Stimulated activated CD4-positive, alpha-beta T cell treated with anti-CD3 and anti-CD28 coated beads, TNF-alpha, amount 100 ng/mL, for 48 hours (primary cell): ENCODE results near the gene CDK4.

Experiments
- DNase-seq, 3 donors: peaks; one replicate each; pipeline ENCODE4 v3.0.0-alpha.2; 2020; ENCODE audit warnings: low read depth in 3 of 3

Gene CDK4

GRCh38 chr12:57771873-57772428 lies 19.8 kb upstream of the CDK4 start, which contains the start of gene METTL1:
Gene METTL1 (minus strand): TSS chr12:57772105. CDS start chr12:57772083, 22 bp downstream.
- DNase-seq = peak; percentile 91 to 92 (median 92)

DNA sequence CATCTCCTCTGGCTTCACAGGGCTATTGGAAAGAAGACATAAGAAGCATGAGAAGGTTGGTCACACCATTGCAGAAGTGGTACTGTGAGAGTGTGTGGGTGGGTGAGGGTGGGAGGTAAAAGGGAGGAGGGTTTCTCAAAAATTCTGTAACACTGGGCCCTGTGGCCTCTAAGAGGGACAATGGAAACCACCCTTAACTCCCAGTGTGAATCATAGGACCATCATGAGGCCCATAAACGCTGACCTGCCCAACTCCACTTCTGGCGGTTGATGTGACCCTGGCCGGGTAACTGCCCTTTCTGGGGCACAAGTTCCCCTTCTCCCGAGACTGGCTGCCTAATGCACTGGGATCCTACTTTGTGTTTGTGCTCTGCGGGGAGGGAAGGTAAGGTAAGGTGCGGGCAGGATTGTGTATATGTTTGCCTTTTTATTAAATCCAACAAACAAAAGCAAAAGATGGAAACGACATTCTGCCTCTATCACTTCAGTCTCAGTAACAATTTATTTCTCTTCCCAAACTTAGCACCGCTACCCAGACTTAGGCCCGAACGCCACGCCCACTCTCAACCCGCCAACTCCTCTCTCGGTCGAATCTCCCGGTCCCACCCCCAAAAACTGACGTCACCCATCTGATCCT lies 19.2 kb upstream of the CDK4 start:
- peak; percentile 79 to 95 (median 83) for DNase-seq

DNA sequence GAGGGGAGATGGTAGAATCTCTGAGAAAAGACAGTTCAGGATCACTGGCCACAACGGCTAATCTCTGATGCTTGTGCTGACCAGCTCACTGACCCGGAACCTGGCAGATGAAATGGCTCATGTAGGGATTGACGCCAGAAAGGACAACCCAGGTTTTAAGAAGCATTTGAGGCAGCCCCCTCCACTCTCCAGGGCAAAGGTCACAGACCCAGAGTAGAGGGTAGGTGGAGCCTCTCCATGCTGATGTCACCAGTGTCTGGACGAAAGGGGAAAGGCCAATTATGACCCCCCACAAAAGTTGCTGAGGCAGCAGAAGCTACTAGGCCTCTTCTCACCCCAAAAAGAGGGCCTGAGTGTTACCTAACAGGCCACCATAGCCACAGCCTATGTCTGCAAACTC lies 18.6 kb upstream of the CDK4 start:
- DNase-seq = no peak

DNA sequence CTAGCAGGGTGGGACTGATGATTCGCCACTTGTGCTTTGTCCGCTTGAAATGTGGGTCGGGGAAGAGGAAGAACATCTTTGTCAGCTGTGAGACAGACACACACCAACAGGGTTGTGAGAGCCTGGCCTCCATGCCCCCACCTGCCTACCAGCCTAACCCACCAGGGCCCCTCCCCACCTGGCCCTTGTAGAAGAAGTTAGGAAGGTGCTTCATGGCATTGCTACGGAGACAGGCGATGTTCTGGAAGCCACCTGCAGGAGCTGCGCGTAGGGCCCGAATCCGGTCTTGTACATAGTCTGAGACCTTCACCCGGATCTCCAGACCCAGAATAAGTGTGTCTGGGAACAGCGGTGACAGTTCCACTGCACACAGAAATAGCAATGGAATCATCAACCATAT lies 17.5 kb upstream of the CDK4 start:
- no peak for DNase-seq

GRCh38 chr12:57767876-57768275 lies 15.8 kb upstream of the CDK4 start:
- no peak for DNase-seq

DNA sequence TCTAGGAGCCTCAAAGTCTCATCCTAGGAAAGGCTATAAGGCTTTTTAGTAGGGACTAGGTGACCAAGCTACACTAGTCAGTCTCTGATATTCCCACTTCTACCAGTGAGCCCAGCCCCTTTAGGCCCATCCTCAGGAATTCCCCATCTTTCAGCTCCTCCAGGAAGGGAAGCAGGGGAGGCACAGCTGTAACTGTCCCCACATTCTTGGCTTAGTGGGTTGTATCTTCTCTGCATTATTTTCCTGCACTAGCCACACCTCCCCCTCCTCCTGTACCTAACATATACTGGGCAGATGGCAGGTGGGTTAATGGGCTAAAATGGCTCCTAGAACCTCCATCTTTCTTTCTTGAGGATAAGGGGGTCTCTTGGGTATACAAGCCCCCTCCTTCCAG lies 15.2 kb upstream of the CDK4 start:
- DNase-seq = no peak

GRCh38 chr12:57766464-57767304 lies 14.6 kb upstream of the CDK4 start, which contains the start of gene CYP27B1:
Gene CYP27B1 (minus strand): TSS chr12:57767078. CDS start chr12:57767041, 37 bp downstream.
- no peak for DNase-seq

- no peak for DNase-seq
Observed at GRCh38 chr12:57765698-57766463, 13.8 kb upstream of the CDK4 start.

- DNase-seq = no peak
Observed at GRCh38 chr12:57765003-57765697, 13.0 kb upstream of the CDK4 start.

DNA sequence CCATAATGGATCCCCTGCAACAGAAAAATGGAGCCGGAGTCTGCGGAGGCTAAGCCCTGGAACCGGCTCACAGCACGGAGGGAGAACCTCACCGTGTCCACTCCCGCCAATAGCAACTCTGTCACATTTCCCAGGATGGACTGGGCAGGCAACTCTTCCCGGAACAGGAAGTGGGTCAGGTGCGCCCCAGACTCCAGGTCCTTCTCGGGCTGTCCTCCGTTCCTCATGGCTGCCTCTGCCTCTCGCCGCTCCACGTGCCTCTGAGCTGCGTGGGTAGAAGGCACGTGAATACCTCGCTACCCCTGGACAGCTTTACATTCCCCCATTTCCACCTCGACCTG lies 12.5 kb upstream of the CDK4 start:
- no peak for DNase-seq

GRCh38 chr12:57763881-57764661 lies 12.0 kb upstream of the CDK4 start:
- no peak for DNase-seq

DNA sequence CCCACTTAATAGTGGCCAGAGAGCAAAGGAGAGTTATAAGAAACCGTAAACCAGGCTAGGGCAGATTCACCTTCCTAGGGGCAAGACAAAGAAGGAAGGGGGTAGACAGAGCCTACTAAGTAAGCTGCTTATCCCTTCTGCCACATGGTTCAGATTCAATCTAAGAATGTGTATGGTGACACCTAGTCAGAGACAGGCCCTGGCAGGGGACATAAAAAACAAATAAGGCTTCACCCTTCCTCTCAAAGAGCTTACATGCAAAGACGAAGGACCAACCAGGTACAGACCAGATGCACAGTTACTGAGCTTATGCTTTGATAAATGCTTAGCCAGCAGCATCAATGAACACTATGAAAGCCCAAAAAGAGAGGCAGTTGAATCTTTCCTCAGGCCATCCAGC lies 10.4 kb upstream of the CDK4 start:
- DNase-seq = no peak

DNA sequence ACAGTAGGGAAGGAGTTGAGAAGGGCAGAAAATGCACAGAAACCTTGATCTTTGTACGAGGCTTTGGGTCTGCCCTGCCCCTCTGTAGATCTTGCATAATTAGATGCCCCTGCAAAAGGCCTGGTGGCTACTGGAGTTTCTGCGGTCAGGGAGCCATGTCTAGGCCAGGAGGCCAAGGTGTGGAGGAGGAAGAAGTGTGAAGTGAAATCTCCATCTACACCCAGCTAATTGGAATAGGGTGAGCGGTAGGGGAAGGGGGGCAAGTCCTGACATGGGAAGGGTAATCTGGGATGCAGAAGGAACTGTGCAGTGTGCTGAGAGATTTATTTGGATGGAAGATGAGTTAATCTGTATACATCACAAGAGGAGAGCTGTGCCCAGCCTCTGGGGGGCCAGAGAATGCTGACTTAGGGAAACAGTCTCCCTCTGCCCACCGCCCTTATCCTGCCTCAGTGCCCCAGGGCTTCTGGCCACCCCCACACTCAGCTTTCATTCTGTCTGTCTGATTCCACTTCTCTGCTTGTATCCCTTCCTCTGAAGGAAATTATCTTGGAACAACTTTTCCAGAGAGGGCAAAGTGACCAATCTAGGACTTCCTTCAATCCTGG lies 9.4 kb upstream of the CDK4 start:
- no peak for DNase-seq

DNA sequence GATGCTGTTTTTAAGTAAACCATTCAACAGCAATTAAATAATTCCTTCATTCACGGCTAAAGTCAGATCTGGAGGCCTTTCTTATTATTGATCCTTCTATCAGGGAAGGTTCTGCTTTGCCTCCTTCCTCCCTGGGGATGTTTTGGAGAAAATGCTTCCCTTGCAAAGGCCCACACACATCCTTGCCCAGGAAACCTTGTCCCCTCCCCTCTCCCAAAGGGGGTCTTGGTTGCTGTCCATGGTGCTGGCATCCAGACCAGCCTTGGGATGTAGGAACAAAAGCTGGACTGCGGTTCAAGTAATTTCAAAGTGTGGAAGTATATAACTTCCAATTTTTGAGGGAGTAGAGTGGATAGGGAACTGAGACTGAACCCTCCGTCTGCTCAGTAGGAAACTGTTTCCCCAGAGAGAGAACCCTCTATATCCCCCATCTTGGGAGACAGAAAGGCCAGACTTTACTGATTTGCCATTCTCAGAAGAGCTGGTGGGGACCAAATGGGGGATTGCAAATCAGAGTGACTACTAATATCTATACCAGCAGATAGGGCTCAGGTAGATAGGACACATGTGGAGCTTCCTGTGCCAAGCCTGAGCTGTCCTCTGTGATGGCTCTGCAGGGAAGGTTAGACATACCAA lies 8.4 kb upstream of the CDK4 start:
- DNase-seq = no peak

- no peak for DNase-seq
Observed at GRCh38 chr12:57759360-57759980, 7.4 kb upstream of the CDK4 start.

DNA sequence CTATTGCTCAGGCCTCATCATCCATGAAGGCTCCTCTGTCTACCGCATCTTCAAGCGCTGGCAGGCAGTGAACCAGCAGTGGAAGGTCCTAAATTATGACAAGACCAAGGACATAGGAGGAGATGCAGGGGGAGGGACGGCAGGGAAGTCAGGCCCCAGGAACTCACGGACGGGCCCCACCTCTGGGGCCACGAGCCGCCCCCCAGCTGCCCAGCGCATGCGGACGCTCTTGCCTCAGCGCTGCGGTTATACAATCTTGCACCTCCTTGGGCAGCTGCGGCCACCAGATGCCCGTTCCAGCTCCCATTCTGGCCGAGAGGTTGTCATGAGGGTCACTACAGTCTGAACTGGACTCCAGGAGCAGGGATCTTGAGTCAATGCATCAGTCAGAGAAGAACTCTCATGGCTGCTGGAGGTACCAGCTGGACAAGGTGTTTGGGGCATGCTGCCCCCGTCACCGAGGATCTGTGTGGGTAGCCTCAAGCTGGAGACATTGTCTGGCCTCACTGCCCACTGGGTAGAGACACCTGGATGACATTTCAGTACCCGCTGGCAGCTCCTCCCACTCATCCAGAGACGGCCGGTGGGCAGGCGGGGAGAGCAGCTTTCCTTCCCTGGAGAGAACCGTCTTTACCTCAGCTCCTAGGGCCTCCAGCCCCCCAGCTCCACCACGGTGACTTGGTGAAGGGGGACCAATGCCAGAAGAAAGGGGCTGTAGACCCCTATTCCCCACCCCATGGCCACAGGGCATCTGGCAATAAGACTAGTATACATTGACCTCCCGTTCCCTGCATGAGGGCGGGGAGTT lies 6.6 kb upstream of the CDK4 start:
- no peak for DNase-seq

DNA sequence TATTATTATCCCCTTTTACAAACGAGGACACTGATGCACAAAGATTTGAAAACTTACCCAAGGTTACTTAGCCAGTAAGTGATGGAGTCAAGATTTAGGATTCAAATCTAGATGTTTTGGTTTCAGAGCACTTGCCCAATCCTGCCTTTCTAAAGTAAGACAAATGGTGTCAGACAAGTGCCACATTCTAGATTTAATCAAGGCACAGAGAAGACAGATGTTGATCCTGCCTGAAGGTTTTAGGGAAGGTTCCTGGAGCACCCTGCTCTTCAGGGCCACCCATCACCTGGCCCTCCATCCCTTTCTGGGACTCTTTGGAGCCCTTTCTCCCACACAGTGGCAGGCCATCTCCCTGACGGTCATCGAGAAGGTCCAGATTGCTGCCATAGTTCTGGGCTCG lies 5.7 kb upstream of the CDK4 start:
- DNase-seq = no peak
